GM19035 (cell line): ENCODE data around the gene MTARC2.
"Not testable (repeated sequence)": the region's sequence is repeated elsewhere in the genome, so short reads cannot be mapped to it uniquely, and the experiment has no call there.

Experiments used
- ATAC-seq: cut with Tn5 transposase; IDR thresholded peaks from one replicate; pipeline ENCODE4 v1.9.1; 2021; ENCODE audit not compliant: unreplicated experiment

MTARC2 gene

GRCh38 chr1:220748089-220748934 is at the start of gene MTARC2:
Gene MTARC2 (plus strand): TSS chr1:220748322. CDS start chr1:220748532, 210 bp downstream.
- ATAC-seq, result peak; percentile 98

- no peak for ATAC-seq
These were observed 49.5 kb upstream of the MTARC2 start for GRCh38 chr1:220698607-220699016.

GRCh38 chr1:220699044-220699443 is 49.1 kb upstream of the MTARC2 start:
- ATAC-seq, result no peak

GRCh38 chr1:220700556-220701179 is 47.5 kb upstream of the MTARC2 start:
- no peak for ATAC-seq

GRCh38 chr1:220701974-220702373 is 46.1 kb upstream of the MTARC2 start:
- ATAC-seq, result peak; percentile 44

GRCh38 chr1:220702733-220703270 is 45.3 kb upstream of the MTARC2 start:
- ATAC-seq, result no peak

GRCh38 chr1:220703305-220703704 is 44.8 kb upstream of the MTARC2 start:
- ATAC-seq, result no peak

- ATAC-seq, result no peak
These were observed 42.3 kb upstream of the MTARC2 start for GRCh38 chr1:220705782-220706181.

GRCh38 chr1:220706480-220706879 is 41.6 kb upstream of the MTARC2 start:
- ATAC-seq, result no peak

- no peak for ATAC-seq
These were observed 41.0 kb upstream of the MTARC2 start for GRCh38 chr1:220707160-220707559.

- no peak for ATAC-seq
These were observed 39.9 kb upstream of the MTARC2 start for GRCh38 chr1:220708244-220708643.

- ATAC-seq, result no peak
These were observed 39.0 kb upstream of the MTARC2 start for GRCh38 chr1:220708936-220709801.

- no peak for ATAC-seq
These were observed 37.8 kb upstream of the MTARC2 start for GRCh38 chr1:220710333-220710732.

- ATAC-seq, result peak; percentile 74
These were observed 36.9 kb upstream of the MTARC2 start for GRCh38 chr1:220711056-220711809.

- not testable (repeated sequence) for ATAC-seq
These were observed 32.1 kb upstream of the MTARC2 start for GRCh38 chr1:220715986-220716385.

- ATAC-seq, result no peak
These were observed 30.1 kb upstream of the MTARC2 start for GRCh38 chr1:220717800-220718640.

- not testable (repeated sequence) for ATAC-seq
These were observed 26.9 kb upstream of the MTARC2 start for GRCh38 chr1:220721266-220721665.

- ATAC-seq, result no peak
These were observed 21.5 kb upstream of the MTARC2 start for GRCh38 chr1:220726634-220727033.

- no peak for ATAC-seq
These were observed 20.6 kb upstream of the MTARC2 start for GRCh38 chr1:220727519-220727918.
